ENCODE results near the gene C18orf63.
"Not testable (repeated sequence)": the region's sequence is repeated elsewhere in the genome, so short reads cannot be mapped to it uniquely, and the experiment has no call there.

C18orf63 gene

GRCh38 chr18:74315464-74316256, at the start of gene C18orf63:
Gene C18orf63 (plus strand): TSS chr18:74315839. CDS start chr18:74317866, 2,027 bp downstream.
- DNase-seq = no peak

DNA sequence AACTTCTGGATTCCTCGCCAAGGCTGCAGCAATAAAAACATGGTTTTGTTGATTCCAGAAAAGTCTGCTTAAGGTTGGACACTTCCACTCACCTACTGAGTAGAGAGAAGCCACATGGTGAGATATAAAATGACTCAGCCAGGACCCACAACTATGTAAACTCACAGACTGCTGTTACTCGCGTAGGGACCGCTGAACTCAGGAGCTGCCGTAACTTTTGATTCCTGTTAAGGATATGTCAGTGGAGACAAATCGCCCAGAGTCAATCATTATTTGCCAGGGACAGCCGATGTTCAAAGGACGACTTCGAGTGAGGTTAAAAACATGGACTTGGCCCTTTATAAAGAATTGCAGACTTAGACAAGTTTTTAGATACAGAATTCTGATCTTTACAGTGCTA, 49.5 kb upstream of the C18orf63 start:
- DNase-seq = no peak

DNA sequence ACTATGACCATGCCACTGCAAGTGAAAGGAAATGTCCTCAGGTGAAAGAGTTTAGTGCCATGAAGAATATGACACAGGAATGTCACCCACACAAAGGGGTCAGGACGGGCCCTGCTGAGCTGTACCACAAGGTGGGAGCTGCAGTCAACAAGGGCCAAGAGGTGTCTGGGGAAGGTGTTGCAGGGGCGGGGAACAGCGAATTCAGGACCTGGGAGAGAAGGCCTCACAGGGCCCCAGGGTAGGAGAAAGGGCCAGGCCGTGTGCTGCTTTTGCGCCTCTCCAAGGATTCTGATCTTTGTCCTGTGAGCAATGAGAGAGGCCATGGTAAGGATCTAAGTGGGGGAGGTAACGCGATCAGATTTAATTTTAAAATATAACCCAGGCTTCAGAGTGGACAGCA, 47.5 kb upstream of the C18orf63 start:
- DNase-seq = no peak

- no peak for DNase-seq
Observed at GRCh38 chr18:74268933-74269620, 46.6 kb upstream of the C18orf63 start.

- DNase-seq = no peak
Observed at GRCh38 chr18:74271635-74272034, 44.0 kb upstream of the C18orf63 start.

DNA sequence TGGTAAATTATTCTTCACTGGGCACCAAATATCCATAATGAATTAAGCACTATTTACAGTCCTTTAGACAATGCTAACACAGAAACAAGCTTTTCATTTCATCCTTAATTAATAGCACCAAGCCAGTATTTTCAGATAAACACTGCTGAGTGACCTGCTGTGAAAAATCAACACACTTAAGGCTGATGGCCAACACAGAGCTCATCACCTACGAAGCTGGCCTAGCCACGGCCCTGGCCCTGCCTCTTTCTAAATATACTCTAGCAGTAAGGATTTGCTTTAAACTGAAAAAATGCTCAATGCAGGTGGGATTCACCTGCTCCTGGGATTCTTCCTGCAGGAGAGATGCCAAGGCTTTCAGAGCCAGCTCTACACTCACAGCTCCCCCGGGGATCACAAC, 42.2 kb upstream of the C18orf63 start:
- no peak for DNase-seq

- no peak for DNase-seq
Observed at GRCh38 chr18:74274700-74275099, 40.9 kb upstream of the C18orf63 start.

DNA sequence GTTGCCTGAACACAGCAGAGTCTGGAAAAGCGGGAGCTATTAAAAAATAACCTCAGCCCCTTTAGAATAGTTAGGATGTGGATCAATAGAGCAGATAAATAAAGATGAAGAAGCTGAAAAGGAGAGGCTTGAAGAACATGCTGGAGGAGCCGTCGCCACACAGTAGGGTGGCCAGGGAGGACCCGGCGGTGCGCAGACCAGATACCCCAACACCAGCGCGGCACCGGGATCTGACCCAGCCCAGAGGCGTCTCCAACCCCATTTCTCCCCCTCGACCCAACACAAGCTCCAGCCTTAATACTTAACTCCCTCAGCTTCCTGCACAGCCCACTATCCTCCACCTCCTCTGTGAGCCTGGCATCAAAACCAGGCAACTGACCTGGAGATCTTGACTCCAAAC, 39.9 kb upstream of the C18orf63 start:
- DNase-seq = no peak

DNA sequence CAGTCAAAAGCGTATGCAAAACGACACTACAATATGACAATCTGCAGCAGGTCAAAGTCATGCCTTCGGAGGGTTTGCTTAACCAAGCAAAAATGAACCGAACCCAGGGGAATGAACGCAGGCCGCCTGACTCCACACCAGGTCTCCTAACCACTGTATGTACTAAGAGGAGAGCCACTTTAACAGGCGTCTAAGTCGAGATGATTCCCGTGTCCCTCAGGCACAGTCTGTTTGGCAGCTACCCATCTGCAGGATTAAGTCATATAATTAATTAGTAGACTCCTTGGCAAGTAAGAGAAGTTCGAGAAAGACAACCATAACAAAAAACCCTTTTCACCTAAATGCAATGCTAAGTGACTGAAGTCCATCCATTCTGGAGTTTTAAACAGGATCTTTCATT, 39.0 kb upstream of the C18orf63 start:
- DNase-seq = no peak

- no peak for DNase-seq
Observed at GRCh38 chr18:74277296-74277695, 38.3 kb upstream of the C18orf63 start.

DNA sequence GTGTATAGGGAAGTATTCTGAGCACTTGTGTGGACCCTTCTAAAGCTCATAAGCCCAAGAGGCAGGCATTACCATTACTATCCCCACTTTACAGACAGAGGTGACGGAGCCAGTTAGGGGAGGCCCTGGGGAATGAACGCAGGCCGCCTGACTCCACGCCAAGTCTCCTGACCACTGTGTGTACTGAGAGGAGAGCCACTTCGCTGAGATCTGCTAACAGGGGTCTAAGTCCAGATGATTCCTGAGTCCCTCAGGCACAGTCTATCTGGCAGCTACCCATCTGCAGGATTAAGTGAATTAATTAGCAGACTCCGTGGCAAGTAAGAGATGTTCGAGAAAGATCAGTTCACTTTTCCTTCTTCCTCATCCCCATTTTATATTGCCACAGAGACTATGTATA, 37.6 kb upstream of the C18orf63 start:
- DNase-seq = no peak

DNA sequence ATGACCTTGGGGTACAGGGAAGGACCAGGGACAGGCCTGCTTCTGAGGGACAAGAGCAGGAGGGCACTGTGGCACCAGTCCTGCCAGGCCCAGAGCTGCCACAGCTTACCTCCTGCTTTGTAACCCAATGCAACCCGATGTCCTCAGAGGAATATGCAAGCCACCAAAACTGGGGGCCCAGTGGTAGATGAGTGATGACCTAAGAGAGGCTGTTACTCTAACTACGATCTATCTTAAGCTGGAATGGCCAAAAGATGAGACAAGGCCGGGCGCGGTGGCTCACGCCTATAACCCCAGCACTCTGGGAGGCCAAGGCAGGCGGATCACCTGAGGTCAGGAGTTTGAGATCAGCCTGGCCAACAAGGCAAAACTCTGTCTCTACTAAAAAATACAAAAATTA, 36.7 kb upstream of the C18orf63 start:
- DNase-seq = no peak

DNA sequence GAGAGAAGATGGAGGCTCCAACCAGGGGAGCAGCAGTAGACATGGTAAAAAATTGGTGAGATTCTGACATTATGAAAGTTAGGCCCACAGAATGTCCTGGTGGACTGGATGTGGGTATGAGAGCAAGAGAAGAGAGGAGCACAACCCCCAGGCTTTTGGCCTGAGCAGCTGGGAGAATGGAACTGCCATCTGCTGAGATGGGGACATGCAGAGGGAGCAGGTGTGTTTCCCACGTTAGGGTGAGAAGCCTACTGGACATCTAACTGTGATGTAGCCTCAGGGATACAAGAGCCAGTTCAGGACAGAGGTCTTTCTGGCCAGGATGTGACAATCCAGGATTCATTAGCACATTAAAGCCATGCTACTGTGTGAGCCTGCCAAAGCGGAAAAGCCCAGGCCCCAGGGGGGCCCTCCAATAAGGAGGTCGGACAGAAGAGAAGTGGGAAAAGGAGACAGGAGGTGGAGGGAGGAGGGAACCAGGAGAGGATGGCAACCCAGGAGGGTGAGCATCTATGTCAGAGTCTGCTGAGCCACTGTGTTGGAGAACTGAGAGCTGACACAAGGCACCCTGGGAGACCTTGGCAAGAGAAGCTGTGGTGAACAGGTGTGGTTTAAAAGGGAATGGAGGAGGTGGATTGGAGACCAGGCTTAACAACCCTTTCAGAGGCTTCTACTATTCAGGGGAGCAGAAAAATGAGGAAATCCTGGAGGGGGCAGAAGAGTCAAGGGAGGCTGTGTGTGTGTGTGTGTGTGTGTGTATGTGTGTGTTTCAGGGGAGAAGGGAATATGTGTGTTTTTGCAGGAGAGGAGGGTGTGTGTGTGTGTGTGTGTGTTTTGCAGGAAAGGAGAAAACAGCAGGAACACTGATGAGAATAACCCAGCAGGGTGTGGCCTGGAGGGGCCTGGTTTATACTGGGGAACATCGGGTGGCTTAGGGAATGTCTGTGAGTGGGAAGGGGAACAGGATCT, 34.3 kb upstream of the C18orf63 start:
- no peak for DNase-seq

DNA sequence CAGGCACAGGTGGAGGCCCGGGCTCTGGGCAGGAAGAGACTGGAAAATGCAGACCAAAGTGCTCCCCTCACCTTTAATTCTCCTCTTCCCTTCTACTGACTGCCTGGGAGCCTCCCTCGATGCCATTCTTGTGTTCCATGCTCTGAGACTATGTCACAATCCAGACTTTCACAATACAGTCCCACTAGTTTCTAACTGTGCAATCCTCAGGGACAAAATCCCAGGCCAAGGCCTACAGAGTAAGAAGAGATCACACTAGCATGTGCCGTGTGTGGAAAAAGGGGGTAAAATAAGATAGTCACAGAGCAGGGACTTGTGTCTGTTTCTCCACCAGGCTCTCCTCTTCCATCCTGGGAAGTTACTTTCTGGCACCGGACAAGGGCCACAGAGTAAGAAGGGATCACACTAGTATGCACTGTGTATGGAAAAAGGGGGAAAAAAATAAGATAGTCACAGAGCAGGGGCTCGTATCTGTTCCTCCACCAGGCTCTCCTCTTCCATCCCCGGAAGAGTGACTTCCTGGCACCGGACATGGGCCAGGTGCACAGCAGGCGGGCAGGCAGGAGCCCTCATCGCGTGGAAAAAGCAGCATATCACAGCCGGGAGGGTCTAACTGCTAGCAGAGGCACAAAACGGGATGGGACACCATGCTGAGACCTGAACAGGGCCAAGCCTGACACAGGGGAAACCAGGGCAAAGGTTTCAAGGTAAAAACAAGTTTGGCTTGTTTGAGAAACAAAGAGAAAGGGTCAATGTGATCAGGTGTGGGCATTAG, 33.5 kb upstream of the C18orf63 start:
- peak in 2 of 3 donors; percentile 23 to 41 for DNase-seq

- DNase-seq = no peak
Observed at GRCh38 chr18:74282755-74283554, 32.7 kb upstream of the C18orf63 start.

DNA sequence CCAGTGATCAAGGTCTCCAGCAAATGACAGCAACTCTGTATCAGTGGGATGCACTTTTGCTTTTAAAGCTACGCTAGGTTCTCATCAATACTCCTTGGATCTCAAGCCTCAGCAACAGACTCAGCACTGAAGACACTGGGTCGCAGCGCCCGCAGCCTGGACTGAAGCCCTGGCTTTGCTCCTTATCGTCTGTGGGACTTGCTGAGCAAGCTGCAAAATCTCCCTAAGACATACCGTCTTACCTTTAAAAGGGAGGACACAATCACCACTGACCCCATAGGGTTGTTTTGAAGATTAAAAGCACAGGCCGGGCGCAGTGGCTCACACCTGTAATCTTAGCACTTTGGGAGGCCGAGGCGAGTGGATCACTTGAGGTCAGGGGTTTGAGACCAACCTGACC, 32.0 kb upstream of the C18orf63 start:
- DNase-seq = no peak

GRCh38 chr18:74284191-74284979, 31.3 kb upstream of the C18orf63 start:
- DNase-seq = no peak

- DNase-seq = peak; percentile 17 to 26 (median 24)
Observed at GRCh38 chr18:74284980-74285355, 30.7 kb upstream of the C18orf63 start.

DNA sequence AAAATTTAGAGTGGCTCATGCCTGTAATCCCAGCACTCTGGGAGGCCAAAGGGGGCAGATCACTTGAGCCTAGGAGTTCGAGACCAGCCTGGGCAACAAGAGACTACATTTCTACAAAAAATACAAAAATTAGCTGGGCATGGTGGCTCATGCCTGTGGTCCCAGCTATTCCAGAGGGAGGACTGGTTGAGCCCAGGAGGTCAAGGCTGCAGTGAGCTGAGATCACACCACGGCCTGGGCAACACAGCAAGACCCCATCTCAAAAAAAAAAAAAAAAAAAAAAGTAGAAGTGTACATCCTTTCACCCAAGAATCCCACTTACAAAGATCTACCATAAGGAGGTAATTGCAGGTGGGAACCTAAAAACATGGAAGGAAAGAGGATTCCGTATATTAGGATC, 30.1 kb upstream of the C18orf63 start:
- DNase-seq = not testable (repeated sequence)

- DNase-seq = no peak
Observed at GRCh38 chr18:74286106-74286855, 29.4 kb upstream of the C18orf63 start.
